Measurements from ENCODE around the gene RBPJL. TPM values are rescaled to one million over a fixed set of nuclear protein-coding genes. Genes with fewer than 3 reads are reported as not detected.

Gene RBPJL
- total and polyA plus RNA-seq, 7 donors = 1.8 TPM; not detected in 6

GRCh38 chr20:45258664-45259063 lies 48.0 kb upstream of the RBPJL start:
- DNase-seq = no peak
- Histone ChIP-seq H3K36me3 (no peaks in the 10 kb centered on the region), H3K27ac (no peak overlapping the region), H3K27me3 (no peaks in the 10 kb centered on the region), H3K4me3 (no peak overlapping the region), H3K4me1 (peaks cover 0 to 7% (median 0%) of the 10 kb centered on the region in 4 donors), H3K9me3 (no peaks in the 10 kb centered on the region)
- 60 to 79% methylated on average over 2 of the region's 2 CpGs for WGBS, 2 donors
- TF ChIP-seq CTCF (IDR thresholded peaks at IDR 0.05) = no peak
- TF ChIP-seq POLR2A (IDR thresholded peaks at IDR 0.05) = no peak
- TF ChIP-seq EP300 (IDR thresholded peaks at IDR 0.05) = no peak
- no peak for TF ChIP-seq POLR2AphosphoS5 (IDR thresholded peaks at IDR 0.05)
- intact Hi-C loops (cut with DNase I) = no loop called here

- DNase-seq = no peak
- H3K4me3 ChIP-seq = no peak overlapping the region
- H3K36me3 ChIP-seq = no peaks in the 10 kb centered on the region
- TF ChIP-seq POLR2A (IDR thresholded peaks at IDR 0.05) = no peak
- no peak for TF ChIP-seq POLR2AphosphoS5 (IDR thresholded peaks at IDR 0.05)
- no peak overlapping the region for H3K27ac ChIP-seq
- intact Hi-C loops (cut with DNase I) = no loop called here
- peaks cover 0 to 4% (median 0%) of the 10 kb centered on the region in 3 donors for H3K27me3 ChIP-seq
- WGBS, 2 donors = 84 to 88% methylated on average over 3 of the region's 3 CpGs
- no peaks in the 10 kb centered on the region for H3K4me1 ChIP-seq
- no peaks in the 10 kb centered on the region for H3K9me3 ChIP-seq
These were observed 42.9 kb upstream of the RBPJL start for GRCh38 chr20:45263556-45264266.

GRCh38 chr20:45266977-45267376 lies 39.7 kb upstream of the RBPJL start:
- H3K4me3 ChIP-seq = no peak overlapping the region
- no peaks in the 10 kb centered on the region for H3K9me3 ChIP-seq
- peaks cover 0 to 4% (median 0%) of the 10 kb centered on the region in 3 donors for H3K27me3 ChIP-seq
- H3K36me3 ChIP-seq = no peaks in the 10 kb centered on the region
- DNase-seq = no peak
- intact Hi-C loops (cut with DNase I) = no loop called here
- no peak for TF ChIP-seq POLR2A (IDR thresholded peaks at IDR 0.05)
- TF ChIP-seq CTCF (IDR thresholded peaks at IDR 0.05) = no peak
- no peak for TF ChIP-seq POLR2AphosphoS5 (IDR thresholded peaks at IDR 0.05)
- no peak for TF ChIP-seq EP300 (IDR thresholded peaks at IDR 0.05)
- H3K4me1 ChIP-seq = no peaks in the 10 kb centered on the region
- no peak overlapping the region for H3K27ac ChIP-seq

- TF ChIP-seq EP300 (IDR thresholded peaks at IDR 0.05) (no peak), CTCF (IDR thresholded peaks at IDR 0.05) (no peak), POLR2A (IDR thresholded peaks at IDR 0.05) (no peak), POLR2AphosphoS5 (IDR thresholded peaks at IDR 0.05) (no peak)
- no peak overlapping the region for H3K4me3 ChIP-seq
- H3K27me3 ChIP-seq = peaks cover 0 to 4% (median 0%) of the 10 kb centered on the region in 3 donors
- H3K36me3 ChIP-seq = no peaks in the 10 kb centered on the region
- H3K9me3 ChIP-seq = no peaks in the 10 kb centered on the region
- H3K27ac ChIP-seq = no peak overlapping the region
- intact Hi-C loops (cut with DNase I) = no loop called here
- no peak for DNase-seq
- H3K4me1 ChIP-seq = no peaks in the 10 kb centered on the region
- WGBS, 2 donors = 79 to 80% methylated on average over 3 of the region's 3 CpGs
These were observed 38.1 kb upstream of the RBPJL start for GRCh38 chr20:45268531-45268930.

GRCh38 chr20:45269056-45269455 lies 37.6 kb upstream of the RBPJL start:
- Histone ChIP-seq H3K27me3 (peaks cover 0 to 5% (median 0%) of the 10 kb centered on the region in 3 donors), H3K4me3 (no peak overlapping the region), H3K4me1 (no peaks in the 10 kb centered on the region), H3K27ac (no peak overlapping the region), H3K36me3 (no peaks in the 10 kb centered on the region), H3K9me3 (no peaks in the 10 kb centered on the region)
- TF ChIP-seq POLR2A (IDR thresholded peaks at IDR 0.05) (no peak), CTCF (IDR thresholded peaks at IDR 0.05) (no peak)
- DNase-seq = no peak
- intact Hi-C loops (cut with DNase I) = no loop called here
- 75 to 86% methylated on average over 3 of the region's 3 CpGs for WGBS, 2 donors
